ENCODE data around the gene ISG15. TPM values are rescaled to one million over a fixed set of nuclear protein-coding genes. Genes with fewer than 3 reads are reported as not detected.

The ISG15 gene
- total and polyA plus RNA-seq, 9 of the 15 experiments (the other 6 are each of a cell fraction or from before 2014, with no cell fraction given), result 0.40 to 58.3 (median 12.2) TPM

GRCh38 chr1:1059494-1060280 lies 46.4 kb downstream of the ISG15 start (continued):
- TF ChIP-seq ZNF217 (CRISPR knock-in tag; IDR thresholded peaks at IDR 0.05), result no peak
- peak; percentile 68; the same call in 1 of the 2 replicates for TF ChIP-seq HSF4 (CRISPR knock-in tag; IDR thresholded peaks at IDR 0.05; ENCODE audit: borderline replicate concordance)
- peak; percentile 68 for TF ChIP-seq RBM22 (IDR thresholded peaks at IDR 0.05; ENCODE audit: low read depth, low read length, poor library complexity, severe bottlenecking)
- no peak for TF ChIP-seq E2F4 (CRISPR knock-in tag; IDR thresholded peaks at IDR 0.05; ENCODE audit: low read depth)
- no peak for TF ChIP-seq ZNF384 (IDR thresholded peaks at IDR 0.05; ENCODE audit: low read depth, low read length)
- TF ChIP-seq YBX1 (IDR thresholded peaks at IDR 0.05), result no peak
- no peak for TF ChIP-seq GTF2E2 (tag; IDR thresholded peaks at IDR 0.05)
- no peak for TF ChIP-seq HDAC6 (IDR thresholded peaks at IDR 0.05; ENCODE audit: low read depth, low read length)
- no peak for TF ChIP-seq ZFP30 (CRISPR knock-in tag; IDR thresholded peaks at IDR 0.05; ENCODE audit: borderline replicate concordance)
- no peak for TF ChIP-seq FOXA1 (IDR thresholded peaks at IDR 0.05; ENCODE audit: borderline replicate concordance)
- no peak for TF ChIP-seq ZNF639 (CRISPR knock-in tag; conservative IDR thresholded peaks at IDR 0.05 in 1 of 2, IDR thresholded peaks at IDR 0.05 in 1 of 2)
- TF ChIP-seq ZNF785 (CRISPR knock-in tag; IDR thresholded peaks at IDR 0.05), result no peak
- TF ChIP-seq LEF1 (IDR thresholded peaks at IDR 0.05), result no peak
- TF ChIP-seq KLF13 (tag; IDR thresholded peaks at IDR 0.05; ENCODE audit: borderline replicate concordance, low read depth), result no peak
- TF ChIP-seq NUFIP1 (IDR thresholded peaks at IDR 0.05; ENCODE audit: partially characterized antibody), result no peak
- no peak for TF ChIP-seq IFI16 (CRISPR knock-in tag; IDR thresholded peaks at IDR 0.05)
- no peak for TF ChIP-seq ZC3H8 (IDR thresholded peaks at IDR 0.05)
- TF ChIP-seq ZNF277 (CRISPR knock-in tag; IDR thresholded peaks at IDR 0.05; ENCODE audit: borderline replicate concordance), result no peak
- TF ChIP-seq SNRNP70 (optimal IDR thresholded peaks at IDR 0.05; ENCODE audit: low read depth, low read length), result no peak
- TF ChIP-seq PHF20 (IDR thresholded peaks at IDR 0.05; ENCODE audit: partially characterized antibody), result peak; percentile 31
- peak; percentile 36; the same call in 1 of the 2 replicates for TF ChIP-seq SMARCE1 (IDR thresholded peaks at IDR 0.05)
- TF ChIP-seq ZNF584 (CRISPR knock-in tag; IDR thresholded peaks at IDR 0.05; ENCODE audit: low read depth), result no peak
- 0 out of 2 replicates have a peak, but pooled peaks have one; percentile 16 for TF ChIP-seq SMC3 (conservative IDR thresholded peaks at IDR 0.05; ENCODE audit: insufficient read depth, low read depth, low read length)
- TF ChIP-seq PTBP1 (IDR thresholded peaks at IDR 0.05; ENCODE audit: low read depth, low read length), result no peak
- no peak for TF ChIP-seq JUN (IDR thresholded peaks at IDR 0.05; ENCODE audit: borderline replicate concordance, low read depth, low read length)
- no peak for TF ChIP-seq JUN (CRISPR knock-in tag; IDR thresholded peaks at IDR 0.05; ENCODE audit: borderline replicate concordance)
